Endodermal cell (in vitro differentiated cells): ENCODE data around the gene EIF3B. TPM values are rescaled to one million over a fixed set of nuclear protein-coding genes. Genes with fewer than 3 reads are reported as not detected.
A peak's percentile ranks its signal among the peaks of the same experiment; 100 is the strongest.
"Not testable (repeated sequence)": the region's sequence is repeated elsewhere in the genome, so short reads cannot be mapped to it uniquely, and the experiment has no call there.

Experiments used
- DNase-seq: peaks from one replicate; pipeline ENCODE4 v3.0.0-alpha.2; 2017
- H3K27ac ChIP-seq: 2 replicates; pipeline ENCODE4 v1.5.1; 2013; ENCODE audit warnings: mild to moderate bottlenecking, low read depth, low read length, moderate library complexity
- H3K27me3 ChIP-seq: 2 replicates; pipeline ENCODE4 v1.6.1; 2013; ENCODE audit warnings: mild to moderate bottlenecking, low read length, moderate library complexity; ENCODE audit not compliant: insufficient read depth, control insufficient read depth, poor library complexity, severe bottlenecking
- H3K36me3 ChIP-seq: 2 replicates; pipeline ENCODE4 v1.7.0; 2013; ENCODE audit warnings: mild to moderate bottlenecking, low read length, moderate library complexity; ENCODE audit not compliant: control insufficient read depth, insufficient read depth
- H3K4me1 ChIP-seq: one replicate; pipeline ENCODE4 v1.7.0; 2013; ENCODE audit warnings: low read length; ENCODE audit not compliant: control insufficient read depth, insufficient read depth
- H3K4me3 ChIP-seq: 2 replicates; pipeline ENCODE4 v1.5.1; 2013; ENCODE audit warnings: mild to moderate bottlenecking, low read length, moderate library complexity
- H3K9ac ChIP-seq: 2 replicates; pipeline ENCODE4 v1.6.1; 2013; ENCODE audit warnings: mild to moderate bottlenecking, low read length, moderate library complexity; ENCODE audit not compliant: poor library complexity, severe bottlenecking; ENCODE audit errors: extremely low read depth
- H3K9me3 ChIP-seq: 2 replicates; pipeline ENCODE4 v1.6.1; 2013; ENCODE audit warnings: mild to moderate bottlenecking, low read length, moderate library complexity; ENCODE audit not compliant: control insufficient read depth
- H3K27ac Mint-ChIP-seq: 2 replicates; pipeline ENCODE4 v1.8.0; 2020; ENCODE audit warnings: mixed read lengths
- H3K27me3 Mint-ChIP-seq: 2 replicates; pipeline ENCODE4 v1.8.0; 2021; ENCODE audit warnings: mild to moderate bottlenecking, mixed read lengths; ENCODE audit not compliant: insufficient read depth
- H3K36me3 Mint-ChIP-seq: 2 replicates; pipeline ENCODE4 v1.8.0; 2020; ENCODE audit warnings: low read depth, mixed read lengths
- H3K4me1 Mint-ChIP-seq: 2 replicates; pipeline ENCODE4 v1.8.0; 2020; ENCODE audit warnings: mixed read lengths
- H3K4me3 Mint-ChIP-seq: 2 replicates; pipeline ENCODE4 v1.8.0; 2020; ENCODE audit warnings: mild to moderate bottlenecking, moderate library complexity, mixed read lengths
- H3K9me3 Mint-ChIP-seq: 2 replicates; pipeline ENCODE4 v1.8.0; 2020; ENCODE audit warnings: mild to moderate bottlenecking, mixed read lengths
- WGBS, 2 experiments: methylation state at CpG; one replicate each; pipeline versions ENCODE4 v1.1.5 to v1.1.7; 2013; ENCODE audit warnings: missing lambda C conversion rate in 2 of 2, mixed read lengths in 1 of 2; ENCODE audit not compliant: insufficient coverage in 1 of 2, insufficient read length in 1 of 2; 5-methylcytosine and 5-hydroxymethylcytosine counted together
- long read RNA-seq, 4 experiments: library from polyadenylated mRNA in 2 of 4; library from RNA in 1 of 4; library from capped mRNA in 1 of 4; stranded (forward) in 3 of 4; unstranded in 1 of 4; transcript quantifications; one replicate each; pipeline ENCODE4 v2.0.0, GENCODE V29; 2020 to 2021; ENCODE audit warnings: inconsistent platforms in 1 of 4
- polyA plus RNA-seq, 2 experiments: library from polyadenylated mRNA; stranded (reverse); fragments of 50-300 nt; gene quantifications; one replicate each; pipeline ENCODE4 v1.2.3, GENCODE V29; 2013
- total RNA-seq, 2 donors: library from RNA; stranded (reverse); fragmentation: NEBNext Ultra II Directional in 1 of 2; extraction: Animal tissue kit (Norgen Biotek cat#: 25700) in 1 of 2; gene quantifications; 2 replicates in 1 of 2; 3 replicates in 1 of 2; pipeline ENCODE4 v1.2.1, GENCODE V29; 2021
- TF ChIP-seq, protein P1 (sequence below): fragments of 200-600 bp; sonication (generic); conservative IDR thresholded peaks from 2 replicates; pipeline ENCODE4 v1.5.0; 2021; ENCODE audit warnings: antibody characterized with exemption, mild to moderate bottlenecking

Gene EIF3B
- total RNA-seq, result 100 to 1,000 TPM; 172 to 220 TPM
- 136 TPM for polyA plus RNA-seq (2013, experiment 1 of 2)
- 120 TPM for polyA plus RNA-seq (2013, experiment 2 of 2)
- long read RNA-seq, experiment 1, partial matches to known transcripts, result 28 of 70 reads
- long read RNA-seq, experiment 1, other reads (novel, unspliced or antisense), result 40 of 70 reads
- long read RNA-seq, experiment 2, transcript EIF3B-202 (19 exons, 2,966 nt), result major isoform, 151 of 452 reads
- long read RNA-seq, experiment 2, transcript EIF3B-201 (19 exons, 3,055 nt), result minor isoform, 132 of 452 reads
- long read RNA-seq, experiment 2, partial matches to known transcripts, result 58 of 452 reads
- long read RNA-seq, experiment 2, other reads (novel, unspliced or antisense), result 111 of 452 reads
- long read RNA-seq, experiment 3, partial matches to known transcripts, result 26 of 58 reads
- long read RNA-seq, experiment 3, other reads (novel, unspliced or antisense), result 24 of 58 reads
- long read RNA-seq, experiment 4, partial matches to known transcripts, result 30 of 35 reads
- long read RNA-seq, experiment 4, other reads (novel, unspliced or antisense), result 5 of 35 reads

DNA sequence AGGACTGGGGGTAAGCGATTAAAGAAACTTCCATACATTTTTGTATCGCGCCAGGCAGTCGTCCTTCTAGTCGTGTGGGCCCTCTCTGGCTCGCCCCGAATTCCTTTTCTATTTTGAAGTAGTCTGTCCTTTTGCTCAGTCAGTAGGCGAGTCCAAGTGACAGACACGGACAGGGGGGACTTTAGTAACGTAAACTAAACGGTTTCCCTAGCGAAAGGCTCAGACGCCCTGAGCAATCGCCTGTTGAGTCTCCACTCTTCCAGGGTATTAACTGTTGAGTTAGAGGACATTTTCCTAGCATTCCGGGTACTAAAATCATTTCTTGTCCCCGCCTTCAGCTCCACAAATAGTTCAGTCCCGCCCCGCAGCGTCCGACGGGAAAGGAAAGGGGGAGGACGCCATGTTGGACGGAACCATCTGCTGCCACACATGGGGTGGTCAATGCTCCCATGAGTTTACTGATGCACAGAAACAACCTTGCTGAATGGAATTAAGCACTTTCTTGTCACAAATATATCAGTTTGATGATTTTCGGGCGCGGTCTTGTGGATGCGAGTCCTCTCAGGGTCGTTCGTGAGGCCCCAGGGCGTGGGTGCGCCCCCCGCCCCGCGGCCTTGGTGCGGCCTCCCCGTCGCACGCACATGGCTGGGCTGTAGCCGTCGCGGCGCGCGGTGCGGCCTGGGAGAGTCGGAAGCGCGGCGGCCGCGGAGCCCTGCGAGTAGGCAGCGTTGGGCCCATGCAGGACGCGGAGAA, at the start of gene EIF3B:
TSS of gene EIF3B (plus strand) at position 642 of the 753 bp plus-strand sequence. CDS start at position 737, 95 bp downstream.
- peaks cover 10% of the 10 kb centered on the region for H3K4me1 Mint-ChIP-seq
- H3K36me3 Mint-ChIP-seq, result peaks cover 29% of the 10 kb centered on the region
- H3K36me3 ChIP-seq, result peaks cover 24% of the 10 kb centered on the region
- H3K27ac Mint-ChIP-seq, result peak within 1 kb of the TSS; percentile 100
- 0% methylated on average over 27 to 55 of the region's 55 CpGs for WGBS, 2 experiments
- H3K4me3 Mint-ChIP-seq, result peak within 1 kb of the TSS; percentile 85
- H3K27me3 Mint-ChIP-seq, result no peaks in the 10 kb centered on the region
- no peaks in the 10 kb centered on the region for H3K27me3 ChIP-seq
- H3K9me3 ChIP-seq, result no peaks in the 10 kb centered on the region
- H3K4me3 ChIP-seq, result peak within 1 kb of the TSS; percentile 94
- peaks cover 6% of the 10 kb centered on the region for H3K4me1 ChIP-seq
- peak; percentile 93 for DNase-seq
- TF ChIP-seq, protein P1, sequence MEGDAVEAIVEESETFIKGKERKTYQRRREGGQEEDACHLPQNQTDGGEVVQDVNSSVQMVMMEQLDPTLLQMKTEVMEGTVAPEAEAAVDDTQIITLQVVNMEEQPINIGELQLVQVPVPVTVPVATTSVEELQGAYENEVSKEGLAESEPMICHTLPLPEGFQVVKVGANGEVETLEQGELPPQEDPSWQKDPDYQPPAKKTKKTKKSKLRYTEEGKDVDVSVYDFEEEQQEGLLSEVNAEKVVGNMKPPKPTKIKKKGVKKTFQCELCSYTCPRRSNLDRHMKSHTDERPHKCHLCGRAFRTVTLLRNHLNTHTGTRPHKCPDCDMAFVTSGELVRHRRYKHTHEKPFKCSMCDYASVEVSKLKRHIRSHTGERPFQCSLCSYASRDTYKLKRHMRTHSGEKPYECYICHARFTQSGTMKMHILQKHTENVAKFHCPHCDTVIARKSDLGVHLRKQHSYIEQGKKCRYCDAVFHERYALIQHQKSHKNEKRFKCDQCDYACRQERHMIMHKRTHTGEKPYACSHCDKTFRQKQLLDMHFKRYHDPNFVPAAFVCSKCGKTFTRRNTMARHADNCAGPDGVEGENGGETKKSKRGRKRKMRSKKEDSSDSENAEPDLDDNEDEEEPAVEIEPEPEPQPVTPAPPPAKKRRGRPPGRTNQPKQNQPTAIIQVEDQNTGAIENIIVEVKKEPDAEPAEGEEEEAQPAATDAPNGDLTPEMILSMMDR, result no peak
- H3K9me3 Mint-ChIP-seq, result no peaks in the 10 kb centered on the region
- peak within 1 kb of the TSS; percentile 100 for H3K27ac ChIP-seq
- peak within 1 kb of the TSS; percentile 99 for H3K9ac ChIP-seq

DNA sequence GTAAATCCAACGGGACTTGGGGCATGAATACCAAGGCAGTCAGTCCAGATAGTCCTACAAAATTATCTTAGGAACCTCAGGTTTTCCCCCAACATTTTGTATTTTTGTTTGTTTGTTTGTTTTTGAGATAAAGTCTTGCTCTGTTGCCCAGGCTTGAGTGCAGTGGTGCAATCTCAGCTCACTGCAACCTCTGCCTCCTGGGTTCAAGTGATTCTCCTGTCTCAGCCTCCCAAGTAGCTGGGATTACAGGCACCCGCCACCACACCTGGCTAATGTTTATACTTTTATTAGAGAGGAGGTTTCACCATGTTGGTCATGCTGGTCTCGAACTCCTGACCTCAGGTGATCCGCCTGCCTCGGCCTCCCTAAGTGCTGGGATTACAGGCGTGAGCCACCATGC, 49.4 kb upstream of the EIF3B start:
- not testable (repeated sequence) for H3K9me3 ChIP-seq, H3K27me3 ChIP-seq, H3K36me3 ChIP-seq, DNase-seq, H3K27ac Mint-ChIP-seq, H3K9ac ChIP-seq, H3K4me3 ChIP-seq, H3K4me3 Mint-ChIP-seq, H3K4me1 ChIP-seq, H3K27ac ChIP-seq, H3K27me3 Mint-ChIP-seq
- Mint-ChIP-seq H3K9me3 (peaks cover 34% of the 10 kb centered on the region), H3K36me3 (peaks cover 31% of the 10 kb centered on the region), H3K4me1 (peaks cover 22% of the 10 kb centered on the region)
- 92 to 97% methylated on average over 1 to 4 of the region's 6 CpGs for WGBS, 2 experiments

DNA sequence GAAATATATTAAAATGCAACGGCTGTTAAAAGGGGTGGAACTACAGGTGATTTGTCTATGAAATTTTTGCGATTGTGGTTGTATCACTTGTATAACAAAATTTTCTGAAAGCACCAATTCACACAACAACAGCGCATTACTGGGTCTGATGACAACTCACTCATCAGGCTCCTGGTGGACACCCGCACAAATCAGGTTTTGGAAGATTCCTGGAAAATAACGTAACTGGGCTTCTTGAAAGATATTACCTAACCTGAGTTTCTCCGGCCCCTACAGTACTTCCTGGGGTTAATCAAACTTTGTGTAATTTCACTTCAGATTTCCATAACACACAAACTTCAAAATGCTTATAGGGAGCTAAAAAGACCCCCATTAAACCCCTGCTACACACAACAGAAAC, 47.9 kb upstream of the EIF3B start:
- no peaks in the 10 kb centered on the region for H3K27me3 ChIP-seq
- Mint-ChIP-seq H3K27ac (peak overlapping the region; percentile 38), H3K36me3 (peaks cover 26% of the 10 kb centered on the region), H3K4me3 (no peak overlapping the region), H3K27me3 (no peaks in the 10 kb centered on the region), H3K9me3 (peaks cover 24% of the 10 kb centered on the region), H3K4me1 (peaks cover 14% of the 10 kb centered on the region)
- 91 to 93% methylated on average over 3 to 6 of the region's 6 CpGs for WGBS, 2 experiments
- peaks cover 7% of the 10 kb centered on the region for H3K9me3 ChIP-seq
- no peaks in the 10 kb centered on the region for H3K4me1 ChIP-seq
- no peak overlapping the region for H3K4me3 ChIP-seq
- H3K27ac ChIP-seq, result no peak overlapping the region
- peaks cover 5% of the 10 kb centered on the region for H3K36me3 ChIP-seq
- H3K9ac ChIP-seq, result no peak overlapping the region
- no peak for DNase-seq
- TF ChIP-seq, protein P1, result no peak
